Measurements from ENCODE around the gene NODAL. TPM values are rescaled to one million over a fixed set of nuclear protein-coding genes. Genes with fewer than 3 reads are reported as not detected.

NODAL gene
- total and polyA plus RNA-seq, 7 experiments from 2014 or later = not detected

DNA sequence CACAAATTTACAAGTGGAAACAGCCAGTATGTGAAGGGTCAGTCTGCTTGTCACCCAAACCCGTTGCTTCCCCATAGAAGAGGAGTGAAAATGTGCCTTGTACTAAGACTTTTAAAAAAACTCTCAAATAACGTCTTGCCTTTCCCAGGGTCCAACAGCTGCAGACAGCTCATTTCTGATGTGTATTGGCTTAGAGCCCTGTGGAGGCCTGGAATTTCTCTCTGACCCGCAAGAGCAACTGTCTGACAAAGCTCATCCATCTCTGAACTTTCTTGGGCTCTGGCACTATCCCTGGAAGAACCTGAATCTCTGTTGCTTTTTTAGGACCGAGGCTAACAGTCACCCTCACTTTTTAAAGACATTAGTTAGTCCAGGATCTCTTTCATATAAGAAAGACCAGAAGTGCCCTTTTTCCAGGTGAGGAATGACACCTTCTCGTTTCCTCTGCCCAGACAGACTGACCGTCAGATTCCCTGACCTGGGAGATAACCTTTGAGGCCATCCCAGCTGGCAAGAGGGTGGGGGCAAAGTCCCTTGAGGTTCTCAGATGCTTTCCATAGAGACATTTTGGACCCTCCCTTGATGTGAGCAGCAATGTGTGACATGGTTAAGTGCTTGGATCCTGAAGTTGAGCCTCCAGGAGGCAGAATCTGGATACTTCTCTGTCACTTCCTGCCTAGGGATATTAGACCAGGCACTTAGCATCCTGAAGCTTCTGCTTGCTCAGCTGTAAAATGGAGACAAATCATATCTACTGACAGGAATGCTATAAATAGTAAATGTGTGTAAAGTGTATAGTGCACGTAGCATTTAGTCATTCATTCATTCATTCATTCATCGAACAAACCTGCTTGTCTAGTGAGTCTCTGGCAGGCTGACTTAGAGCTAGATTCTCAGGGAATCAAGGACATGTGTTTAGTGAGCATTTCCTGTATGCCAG lies 4.5 kb upstream of the NODAL start:
- Histone ChIP-seq H3K9me3 (ENCODE audit: control insufficient read depth in 2 of 3, low read length in 3 of 3) (no peaks in the 10 kb centered on the region), H3K27ac (ENCODE audit: low read depth, low read length) (no peak overlapping the region), H3K27me3 (ENCODE audit: control insufficient read depth in 2 of 2, insufficient read depth in 2 of 2, low read length in 2 of 2) (peaks cover 0 to 13% of the 10 kb centered on the region in 2 donors), H3K4me3 (ENCODE audit: low read length) (no peak overlapping the region), H3K4me1 (ENCODE audit: control insufficient read depth in 2 of 2, insufficient read depth in 2 of 2, low read length in 2 of 2) (peaks cover 5 to 9% of the 10 kb centered on the region in 2 donors), H3K36me3 (ENCODE audit: control insufficient read depth in 2 of 3, insufficient read depth in 3 of 3, low read length in 3 of 3) (no peaks in the 10 kb centered on the region)
- H3K36me3 Mint-ChIP-seq = peaks cover 0 to under 1% (median 0%) of the 10 kb centered on the region in 5 donors
- POLR2A ChIA-PET = interaction anchor here (0.6 to 0.8 kb wide), 2 partner anchors 9 to 32 kb away, joined by 3 read pairs; no protein-coding TSS in a partner anchor
- H3K4me1 Mint-ChIP-seq = peaks cover under 1 to 10% (median 5%) of the 10 kb centered on the region in 7 donors
- no peak for ATAC-seq
- no peak overlapping the region for H3K4me3 Mint-ChIP-seq
- H3K27me3 Mint-ChIP-seq = peaks cover 11 to 47% (median 19%) of the 10 kb centered on the region in 5 donors
- DNase-seq = no peak
- intact Hi-C loops (cut with micrococcal nuclease) = no loop called here
- no peaks in the 10 kb centered on the region for H3K9me3 Mint-ChIP-seq
- CTCF ChIA-PET = interaction anchor here (2.2 kb wide), 1 partner anchor 16 kb away, joined by 8 read pairs; no protein-coding TSS in a partner anchor
- no peak overlapping the region for H3K27ac Mint-ChIP-seq

GRCh38 chr10:70444744-70445143 lies 3.3 kb upstream of the NODAL start:
- intact Hi-C loops (cut with micrococcal nuclease) = no loop called here
- H3K27me3 ChIP-seq (ENCODE audit: control insufficient read depth in 2 of 2, insufficient read depth in 2 of 2, low read length in 2 of 2) = peaks cover 0 to 16% of the 10 kb centered on the region in 2 donors
- H3K27ac ChIP-seq (ENCODE audit: low read depth, low read length) = no peak overlapping the region
- H3K27ac Mint-ChIP-seq = no peak overlapping the region
- no peak overlapping the region for H3K4me3 ChIP-seq (ENCODE audit: low read length)
- CTCF ChIA-PET = no interaction called here
- H3K36me3 Mint-ChIP-seq = peaks cover 0 to 5% (median 0%) of the 10 kb centered on the region in 5 donors
- peaks cover 20 to 56% (median 27%) of the 10 kb centered on the region in 5 donors for H3K27me3 Mint-ChIP-seq
- peaks cover 8 to 19% of the 10 kb centered on the region in 2 donors for H3K4me1 ChIP-seq (ENCODE audit: control insufficient read depth in 2 of 2, insufficient read depth in 2 of 2, low read length in 2 of 2)
- H3K4me1 Mint-ChIP-seq = peaks cover 6 to 18% (median 12%) of the 10 kb centered on the region in 7 donors
- peaks cover 0 to 1% (median 0%) of the 10 kb centered on the region in 11 donors for H3K9me3 Mint-ChIP-seq
- POLR2A ChIA-PET = no interaction called here
- ATAC-seq (no peak), DNase-seq (no peak)
- H3K9me3 ChIP-seq (ENCODE audit: control insufficient read depth in 2 of 3, low read length in 3 of 3) = no peaks in the 10 kb centered on the region
- no peak overlapping the region for H3K4me3 Mint-ChIP-seq
- H3K36me3 ChIP-seq (ENCODE audit: control insufficient read depth in 2 of 3, insufficient read depth in 3 of 3, low read length in 3 of 3) = no peaks in the 10 kb centered on the region

DNA sequence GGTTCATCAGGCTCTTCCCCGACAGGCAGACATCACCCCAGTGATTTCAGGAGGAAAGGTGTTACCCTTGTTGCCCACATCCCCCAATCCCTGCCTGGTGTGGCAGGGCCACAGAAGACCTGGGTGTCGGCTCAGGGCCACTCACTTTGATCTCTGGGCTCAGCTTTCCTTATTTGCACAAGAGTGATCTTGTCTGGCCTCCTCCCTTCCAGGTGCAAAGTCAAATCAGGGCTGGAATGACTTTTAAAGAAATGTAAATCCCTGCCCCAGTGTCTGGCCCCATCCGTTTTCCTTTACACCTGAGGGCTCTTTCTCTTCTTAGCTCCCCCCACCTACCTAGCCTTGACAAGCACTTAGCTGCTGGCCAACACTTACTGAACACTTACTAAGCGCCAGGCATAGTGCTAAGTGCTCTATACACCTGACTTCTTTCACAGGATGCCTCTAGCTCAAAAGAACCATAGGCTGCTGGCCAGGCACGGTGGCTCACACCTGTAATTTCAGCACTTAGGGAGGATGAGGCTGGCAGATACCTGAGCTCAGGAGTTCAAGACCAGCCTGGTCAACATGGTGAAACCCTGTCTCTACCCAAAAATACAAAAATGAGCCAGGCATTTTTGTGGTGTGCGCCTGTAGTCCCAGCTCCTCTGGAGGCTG lies 979 bp upstream of the NODAL start:
- Mint-ChIP-seq H3K27ac (no peak overlapping the region), H3K4me3 (peak overlapping the region in 9 of 10 donors; percentile 33 to 91 (median 56)), H3K4me1 (peaks cover 6 to 19% (median 12%) of the 10 kb centered on the region in 7 donors), H3K9me3 (peaks cover 0 to 1% (median 0%) of the 10 kb centered on the region in 11 donors), H3K36me3 (peaks cover 0 to 5% (median 0%) of the 10 kb centered on the region in 5 donors), H3K27me3 (peaks cover 30 to 72% (median 33%) of the 10 kb centered on the region in 5 donors)
- no peaks in the 10 kb centered on the region for H3K36me3 ChIP-seq (ENCODE audit: control insufficient read depth in 2 of 3, insufficient read depth in 3 of 3, low read length in 3 of 3)
- no peak for DNase-seq
- H3K27me3 ChIP-seq (ENCODE audit: control insufficient read depth in 2 of 2, insufficient read depth in 2 of 2, low read length in 2 of 2) = peaks cover 0 to 16% of the 10 kb centered on the region in 2 donors
- H3K27ac ChIP-seq (ENCODE audit: low read depth, low read length) = no peak overlapping the region
- ChIA-PET CTCF (no interaction called here), POLR2A (no interaction called here)
- no peak for ATAC-seq
- intact Hi-C loops (cut with micrococcal nuclease) = no loop called here
- no peak overlapping the region for H3K4me3 ChIP-seq (ENCODE audit: low read length)
- no peaks in the 10 kb centered on the region for H3K9me3 ChIP-seq (ENCODE audit: control insufficient read depth in 2 of 3, low read length in 3 of 3)
- H3K4me1 ChIP-seq (ENCODE audit: control insufficient read depth in 2 of 2, insufficient read depth in 2 of 2, low read length in 2 of 2) = peaks cover 8 to 19% of the 10 kb centered on the region in 2 donors

DNA sequence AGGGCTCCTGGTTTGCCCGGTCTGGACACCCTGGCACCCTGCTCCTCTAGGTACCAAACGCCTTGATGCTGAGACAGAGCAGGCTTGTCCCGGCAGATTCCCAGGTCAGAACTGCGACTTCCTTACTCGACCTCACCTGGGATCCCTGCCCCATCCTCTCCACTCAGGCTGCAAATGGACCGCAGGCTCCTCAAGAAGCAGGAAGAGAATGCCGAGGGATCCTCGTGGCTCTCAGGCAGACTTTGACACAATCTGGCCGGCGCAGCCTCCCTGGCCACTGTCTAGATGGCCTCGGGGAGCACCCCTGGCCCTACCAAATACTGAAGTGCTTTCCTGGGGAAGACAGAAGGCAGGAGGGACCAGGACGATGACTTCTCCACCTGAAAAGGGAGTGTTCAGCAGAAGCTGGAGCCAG lies 421 bp upstream of the NODAL start:
- intact Hi-C loops (cut with micrococcal nuclease) = no loop called here
- no peak overlapping the region for H3K27ac Mint-ChIP-seq
- Histone ChIP-seq H3K4me3 (ENCODE audit: low read length) (no peak overlapping the region), H3K9me3 (ENCODE audit: control insufficient read depth in 2 of 3, low read length in 3 of 3) (no peaks in the 10 kb centered on the region), H3K36me3 (ENCODE audit: control insufficient read depth in 2 of 3, insufficient read depth in 3 of 3, low read length in 3 of 3) (no peaks in the 10 kb centered on the region), H3K27ac (ENCODE audit: low read depth, low read length) (no peak overlapping the region), H3K4me1 (ENCODE audit: control insufficient read depth in 2 of 2, insufficient read depth in 2 of 2, low read length in 2 of 2) (peaks cover 8 to 19% of the 10 kb centered on the region in 2 donors), H3K27me3 (ENCODE audit: control insufficient read depth in 2 of 2, insufficient read depth in 2 of 2, low read length in 2 of 2) (peaks cover 0 to 16% of the 10 kb centered on the region in 2 donors)
- peak; percentile 6 for ATAC-seq
- no peak for DNase-seq
- peaks cover 6 to 19% (median 12%) of the 10 kb centered on the region in 7 donors for H3K4me1 Mint-ChIP-seq
- POLR2A ChIA-PET = no interaction called here
- CTCF ChIA-PET = no interaction called here
- H3K4me3 Mint-ChIP-seq = peak overlapping the region in 9 of 10 donors; percentile 14 to 91 (median 67)
- peaks cover 0 to 5% (median 0%) of the 10 kb centered on the region in 5 donors for H3K36me3 Mint-ChIP-seq
- H3K9me3 Mint-ChIP-seq = peaks cover 0 to 1% (median 0%) of the 10 kb centered on the region in 11 donors
- H3K27me3 Mint-ChIP-seq = peaks cover 30 to 76% (median 33%) of the 10 kb centered on the region in 5 donors

GRCh38 chr10:70440296-70441160 lies 953 bp downstream of the NODAL start:
- POLR2A ChIA-PET = no interaction called here
- CTCF ChIA-PET = no interaction called here
- no peaks in the 10 kb centered on the region for H3K9me3 ChIP-seq (ENCODE audit: control insufficient read depth in 2 of 3, low read length in 3 of 3)
- no peak overlapping the region for H3K27ac Mint-ChIP-seq
- no peak overlapping the region for H3K27ac ChIP-seq (ENCODE audit: low read depth, low read length)
- H3K4me1 Mint-ChIP-seq = peaks cover 6 to 19% (median 12%) of the 10 kb centered on the region in 7 donors
- H3K4me1 ChIP-seq (ENCODE audit: control insufficient read depth in 2 of 2, insufficient read depth in 2 of 2, low read length in 2 of 2) = peaks cover 8 to 19% of the 10 kb centered on the region in 2 donors
- intact Hi-C loops (cut with micrococcal nuclease) = no loop called here
- peak; percentile 53 for ATAC-seq
- H3K9me3 Mint-ChIP-seq = peaks cover 0 to 1% (median 0%) of the 10 kb centered on the region in 11 donors
- H3K27me3 ChIP-seq (ENCODE audit: control insufficient read depth in 2 of 2, insufficient read depth in 2 of 2, low read length in 2 of 2) = peaks cover 0 to 16% of the 10 kb centered on the region in 2 donors
- H3K4me3 Mint-ChIP-seq = peak overlapping the region; percentile 69 to 91 (median 82)
- DNase-seq = peak in 1 of 9 donors; percentile 9
- peaks cover 0 to 5% (median 0%) of the 10 kb centered on the region in 5 donors for H3K36me3 Mint-ChIP-seq
- peak overlapping the region; percentile 54 for H3K4me3 ChIP-seq (ENCODE audit: low read length)
- H3K36me3 ChIP-seq (ENCODE audit: control insufficient read depth in 2 of 3, insufficient read depth in 3 of 3, low read length in 3 of 3) = no peaks in the 10 kb centered on the region
- H3K27me3 Mint-ChIP-seq = peaks cover 30 to 75% (median 33%) of the 10 kb centered on the region in 5 donors

GRCh38 chr10:70437721-70438120 lies 3.8 kb downstream of the NODAL start:
- Histone ChIP-seq H3K27ac (ENCODE audit: low read depth, low read length) (no peak overlapping the region), H3K4me1 (ENCODE audit: control insufficient read depth in 2 of 2, insufficient read depth in 2 of 2, low read length in 2 of 2) (peaks cover 8 to 25% of the 10 kb centered on the region in 2 donors), H3K27me3 (ENCODE audit: control insufficient read depth in 2 of 2, insufficient read depth in 2 of 2, low read length in 2 of 2) (peaks cover 0 to 16% of the 10 kb centered on the region in 2 donors), H3K4me3 (ENCODE audit: low read length) (no peak overlapping the region), H3K9me3 (ENCODE audit: control insufficient read depth in 2 of 3, low read length in 3 of 3) (no peaks in the 10 kb centered on the region), H3K36me3 (ENCODE audit: control insufficient read depth in 2 of 3, insufficient read depth in 3 of 3, low read length in 3 of 3) (no peaks in the 10 kb centered on the region)
- DNase-seq (no peak), ATAC-seq (no peak)
- H3K4me3 Mint-ChIP-seq = no peak overlapping the region
- H3K36me3 Mint-ChIP-seq = peaks cover 0 to 5% (median 0%) of the 10 kb centered on the region in 5 donors
- peaks cover 0 to 1% (median 0%) of the 10 kb centered on the region in 11 donors for H3K9me3 Mint-ChIP-seq
- H3K4me1 Mint-ChIP-seq = peaks cover 19 to 37% (median 30%) of the 10 kb centered on the region in 7 donors
- no peak overlapping the region for H3K27ac Mint-ChIP-seq
- CTCF ChIA-PET = no interaction called here
- intact Hi-C loops (cut with micrococcal nuclease) = no loop called here
- H3K27me3 Mint-ChIP-seq = peaks cover 26 to 59% (median 31%) of the 10 kb centered on the region in 5 donors
- POLR2A ChIA-PET = interaction anchor here (1.4 kb wide), 1 partner anchor 34 kb away, joined by 3 read pairs; the partner anchor contains the start of gene EIF4EBP2
